DND-41 (cell line): ENCODE results near the gene POMGNT2.
"Not testable (repeated sequence)": the region's sequence is repeated elsewhere in the genome, so short reads cannot be mapped to it uniquely, and the experiment has no call there.

Source experiments
- ATAC-seq: fragments of 200-7000 bp; cut with Tn5 transposase; 3 replicates; pipeline ENCODE4 v1.9.1; 2021; ENCODE audit warnings: low read depth; ENCODE audit not compliant: insufficient read depth
- DNase-seq: peaks from one replicate; pipeline ENCODE4 v3.0.0-alpha.2; 2020
- H2AFZ ChIP-seq: 2 replicates; pipeline ENCODE4 v1.6.0; 2012; ENCODE audit warnings: low read depth, low read length
- H3K27ac ChIP-seq: 2 replicates; pipeline ENCODE4 v1.5.1; 2012; ENCODE audit warnings: low read length, inconsistent platforms
- H3K27me3 ChIP-seq: fragments of 200-600 bp; sonication (generic); 2 replicates; pipeline ENCODE4 v1.6.0; 2012; ENCODE audit warnings: low read length, mild to moderate bottlenecking, inconsistent platforms; ENCODE audit not compliant: insufficient read depth, poor library complexity
- H3K36me3 ChIP-seq: 2 replicates; pipeline ENCODE4 v1.5.1; 2012; ENCODE audit warnings: low read length, inconsistent platforms; ENCODE audit not compliant: insufficient read depth
- H3K4me1 ChIP-seq: 2 replicates; pipeline ENCODE4 v1.5.1; 2012; ENCODE audit warnings: mild to moderate bottlenecking, low read length; ENCODE audit not compliant: insufficient read depth
- H3K4me2 ChIP-seq: 2 replicates; pipeline ENCODE4 v1.6.0; 2012; ENCODE audit warnings: mild to moderate bottlenecking, moderate library complexity, low read length, inconsistent platforms; ENCODE audit not compliant: insufficient read depth
- H3K4me3 ChIP-seq, 2 experiments: fragments of 200-600 bp in 1 of 2; shearing (Covaris generic) in 1 of 2; 2 replicates each; pipeline ENCODE4 v1.5.1; 2012 to 2016; ENCODE audit warnings: inconsistent platforms in 2 of 2, low read length in 2 of 2, mild to moderate bottlenecking in 2 of 2, low read depth in 1 of 2, moderate library complexity in 1 of 2
- H3K79me2 ChIP-seq: 2 replicates; pipeline ENCODE4 v1.6.0; 2012; ENCODE audit warnings: low read length, inconsistent platforms; ENCODE audit not compliant: insufficient read depth
- H3K9ac ChIP-seq: 2 replicates; pipeline ENCODE4 v1.6.0; 2012; ENCODE audit warnings: low read depth, mild to moderate bottlenecking, inconsistent platforms, low read length, moderate library complexity
- H3K9me3 ChIP-seq: 2 replicates; pipeline ENCODE4 v1.5.1; 2012; ENCODE audit warnings: low read length, moderate library complexity, mild to moderate bottlenecking, inconsistent platforms; ENCODE audit not compliant: insufficient read depth, severe bottlenecking
- H4K20me1 ChIP-seq: 2 replicates; pipeline ENCODE4 v1.6.0; 2012; ENCODE audit warnings: low read length; ENCODE audit not compliant: insufficient read depth
- CTCF ChIP-seq: IDR thresholded peaks from 2 replicates; pipeline ENCODE4 v1.5.1; 2012; ENCODE audit warnings: borderline replicate concordance, low read length, moderate library complexity, mild to moderate bottlenecking; ENCODE audit not compliant: poor library complexity, severe bottlenecking; ENCODE audit errors: extremely low read depth
- EZH2 ChIP-seq: IDR thresholded peaks from 3 replicates; pipeline ENCODE4 v1.6.1; 2012; ENCODE audit warnings: borderline replicate concordance, low read depth, mild to moderate bottlenecking, moderate library complexity, low read length, inconsistent platforms; ENCODE audit not compliant: severe bottlenecking

Gene POMGNT2

GRCh38 chr3:43072361-43072760 is 33.5 kb downstream of the POMGNT2 start:
- peaks cover 7% of the 10 kb centered on the region; the same call in 1 of the 2 replicates for H4K20me1 ChIP-seq
- no peak overlapping the region for H3K9ac ChIP-seq
- ATAC-seq (no peak), DNase-seq (no peak)
- H3K4me2 ChIP-seq, result no peak overlapping the region
- no peak overlapping the region for H2AFZ ChIP-seq
- no peaks in the 10 kb centered on the region for H3K4me1 ChIP-seq
- H3K27me3 ChIP-seq, result no peaks in the 10 kb centered on the region
- no peak overlapping the region for H3K27ac ChIP-seq
- H3K79me2 ChIP-seq, result no peaks in the 10 kb centered on the region
- no peaks in the 10 kb centered on the region for H3K9me3 ChIP-seq
- no peak overlapping the region for H3K4me3 ChIP-seq
- TF ChIP-seq CTCF (no peak), EZH2 (no peak)
- no peaks in the 10 kb centered on the region for H3K36me3 ChIP-seq

- Histone ChIP-seq H3K79me2 (no peaks in the 10 kb centered on the region), H3K9me3 (no peaks in the 10 kb centered on the region), H4K20me1 (peaks cover 6% of the 10 kb centered on the region; the same call in 1 of the 2 replicates), H3K36me3 (no peaks in the 10 kb centered on the region), H3K4me3 (no peak overlapping the region), H3K27me3 (no peaks in the 10 kb centered on the region), H3K9ac (no peak overlapping the region), H2AFZ (no peak overlapping the region), H3K4me1 (no peaks in the 10 kb centered on the region), H3K4me2 (no peak overlapping the region), H3K27ac (no peak overlapping the region)
- ATAC-seq (peak; percentile 45; the same call in 1 of the 3 replicates), DNase-seq (peak; percentile 17)
- TF ChIP-seq EZH2 (no peak), CTCF (peak; percentile 63)
These were observed 34.5 kb downstream of the POMGNT2 start for GRCh38 chr3:43071313-43071893.

GRCh38 chr3:43070670-43071069 is 35.2 kb downstream of the POMGNT2 start:
- H3K79me2 ChIP-seq, H4K20me1 ChIP-seq, H3K9me3 ChIP-seq, DNase-seq, H3K27ac ChIP-seq, H3K4me1 ChIP-seq, H2AFZ ChIP-seq, H3K27me3 ChIP-seq, H3K36me3 ChIP-seq, H3K9ac ChIP-seq, ATAC-seq, H3K4me2 ChIP-seq, H3K4me3 ChIP-seq: not testable (repeated sequence)

- DNase-seq, result no peak
- TF ChIP-seq EZH2, result no peak
- no peak for TF ChIP-seq CTCF
- Histone ChIP-seq H3K27me3 (no peaks in the 10 kb centered on the region), H3K4me3 (no peak overlapping the region), H3K4me1 (peaks cover 14% of the 10 kb centered on the region), H3K9me3 (no peaks in the 10 kb centered on the region), H2AFZ (no peak overlapping the region), H3K4me2 (no peak overlapping the region), H3K79me2 (no peaks in the 10 kb centered on the region), H4K20me1 (no peaks in the 10 kb centered on the region), H3K27ac (no peak overlapping the region; the same call in 1 of the 2 replicates), H3K9ac (no peak overlapping the region), H3K36me3 (no peaks in the 10 kb centered on the region)
- ATAC-seq, result peak; percentile 42; the same call in 1 of the 3 replicates
These were observed 42.8 kb downstream of the POMGNT2 start for GRCh38 chr3:43063114-43063513.
